Sigmoid colon (tissue), 7 donors: ENCODE results near the gene TEX38. TPM values are rescaled to one million over a fixed set of nuclear protein-coding genes. Genes with fewer than 3 reads are reported as not detected.

Experiments
- DNase-seq: peaks from one replicate; pipeline ENCODE4 v3.0.0-alpha.2; 2019
- H3K27ac ChIP-seq, 4 donors: fragments of 200-600 bp; sonication (generic); one replicate each; pipeline ENCODE4 v1.5.1; 2016 to 2019; ENCODE audit warnings: mild to moderate bottlenecking in 1 of 4
- H3K27me3 ChIP-seq, 3 donors: fragments of 200-600 bp; sonication (generic); one replicate each; pipeline ENCODE4 v1.5.1; 2019; ENCODE audit warnings: mild to moderate bottlenecking in 1 of 3
- H3K36me3 ChIP-seq, 4 donors: fragments of 200-600 bp; sonication (generic); one replicate each; pipeline ENCODE4 v1.5.1; 2016 to 2019
- H3K4me1 ChIP-seq, 4 donors: fragments of 200-600 bp; sonication (generic); one replicate each; pipeline ENCODE4 v1.5.1; 2017 to 2019
- H3K4me3 ChIP-seq, 4 donors: fragments of 200-600 bp; sonication (generic); one replicate each; pipeline ENCODE4 v1.5.1; 2017 to 2019; ENCODE audit warnings: mild to moderate bottlenecking in 2 of 4, moderate library complexity in 1 of 4
- H3K9me3 ChIP-seq, 4 donors: fragments of 200-600 bp in 3 of 4; sonication (generic) in 3 of 4; one replicate each; pipeline versions ENCODE4 v1.5.1 to v1.6.1; 2013 to 2019
- CTCF ChIP-seq, 4 experiments: fragments of 450-650 bp in 3 of 4; fragments of 200-600 bp in 1 of 4; IDR thresholded peaks; one replicate each; pipeline ENCODE4 v1.5.1; 2016 to 2019; ENCODE audit warnings: antibody characterized with exemption in 4 of 4, mild to moderate bottlenecking in 3 of 4, moderate library complexity in 2 of 4
- EP300 ChIP-seq, 4 donors: sonication (generic); formaldehyde crosslinking; IDR thresholded peaks; one replicate each; pipeline ENCODE4 v1.6.1; 2017; ENCODE audit warnings: antibody characterized with exemption in 4 of 4
- POLR2A ChIP-seq, 2 donors: fragments of 450-650 bp; IDR thresholded peaks; one replicate each; pipeline ENCODE4 v1.6.1; 2016; ENCODE audit warnings: antibody characterized with exemption in 2 of 2, mild to moderate bottlenecking in 2 of 2, moderate library complexity in 2 of 2
- POLR2AphosphoS5 ChIP-seq, 4 donors: sonication (generic); formaldehyde crosslinking; IDR thresholded peaks; one replicate each; pipeline ENCODE4 v1.6.1; 2017; ENCODE audit warnings: antibody characterized with exemption in 4 of 4
- WGBS, 2 donors: extraction: QIAGEN DNeasy Blood & Tissue Kit; methylation state at CpG; one replicate each; pipeline ENCODE4 v1.1.7; 2013; 5-methylcytosine and 5-hydroxymethylcytosine counted together
- intact Hi-C: fragments of 100-400 bp; cut with DNase I; formaldehyde crosslinking; loops from one replicate; pipeline ENCODE4 v1.15.1; 2023
- polyA plus RNA-seq, 3 donors: library from polyadenylated mRNA; stranded (reverse); fragments of 200-250 nt; gene quantifications; one replicate each; pipeline ENCODE4 v1.2.3, GENCODE V29; 2013
- total RNA-seq, 4 donors: library from RNA; depleted of rRNA; stranded (reverse); fragments of >200 nt; gene quantifications; one replicate each; pipeline ENCODE4 v1.1.0, GENCODE V29; 2016
- donor health status: healthy with polysubstance abuse.
- donor health status: Bipolar disorder and iron deficiency.
- donor health status: healthy.

Gene TEX38
- total and polyA plus RNA-seq, 7 donors = 0.16 TPM; not detected in 6

- H3K27me3 ChIP-seq = no peaks in the 10 kb centered on the region
- TF ChIP-seq POLR2AphosphoS5 (IDR thresholded peaks at IDR 0.05) (peak in 2 of 4 donors; percentile 54 to 59), CTCF (IDR thresholded peaks at IDR 0.05) (no peak), POLR2A (IDR thresholded peaks at IDR 0.05) (no peak)
- 1% methylated on average over 96 of the region's 96 CpGs for WGBS, 2 donors
- intact Hi-C loops = loop anchor here (2.0 kb wide), 1 partner anchor 19 kb away; no protein-coding TSS in a partner anchor
- peaks cover 0 to 27% (median 22%) of the 10 kb centered on the region in 4 donors for H3K4me1 ChIP-seq
- DNase-seq = peak; percentile 90
- H3K4me3 ChIP-seq = peak within 1 kb of the TSS; percentile 51 to 96 (median 89)
- no peaks in the 10 kb centered on the region for H3K9me3 ChIP-seq
- H3K36me3 ChIP-seq = peaks cover 0 to 20% (median 15%) of the 10 kb centered on the region in 4 donors
- H3K27ac ChIP-seq = peak within 1 kb of the TSS; percentile 81 to 94 (median 87)
These were observed 3.6 kb upstream of the TEX38 start, which contains the start of gene ATPAF1 for GRCh38 chr1:46667782-46668760. ATPAF1 (minus strand) TSS chr1:46668364; CDS start chr1:46668322, 42 bp downstream.

- TF ChIP-seq CTCF (IDR thresholded peaks at IDR 0.05) = no peak
- TF ChIP-seq POLR2A (IDR thresholded peaks at IDR 0.05) = no peak
- no peak for TF ChIP-seq POLR2AphosphoS5 (IDR thresholded peaks at IDR 0.05)
- no peak for TF ChIP-seq EP300 (IDR thresholded peaks at IDR 0.05)
- 95 to 99% methylated on average over 1 of the region's 1 CpG for WGBS, 2 donors
- Histone ChIP-seq H3K9me3 (no peaks in the 10 kb centered on the region), H3K36me3 (peaks cover 0 to 16% (median 8%) of the 10 kb centered on the region in 4 donors), H3K4me1 (peaks cover 0 to 27% (median 22%) of the 10 kb centered on the region in 4 donors), H3K4me3 (no peak overlapping the region), H3K27ac (no peak overlapping the region), H3K27me3 (no peaks in the 10 kb centered on the region)
- intact Hi-C loops = no loop called here
- DNase-seq = no peak
These were observed 1.5 kb upstream of the TEX38 start for GRCh38 chr1:46670134-46670533.

- Histone ChIP-seq H3K9me3 (no peaks in the 10 kb centered on the region), H3K36me3 (peaks cover 0 to 37% (median 17%) of the 10 kb centered on the region in 4 donors), H3K27me3 (no peaks in the 10 kb centered on the region), H3K4me3 (no peak overlapping the region), H3K27ac (no peak overlapping the region), H3K4me1 (peaks cover 0 to 6% (median 0%) of the 10 kb centered on the region in 4 donors)
- WGBS, 2 donors = 80% methylated on average over 8 of the region's 8 CpGs
- intact Hi-C loops = no loop called here
- DNase-seq = no peak
- TF ChIP-seq POLR2AphosphoS5 (IDR thresholded peaks at IDR 0.05) = no peak
- TF ChIP-seq CTCF (IDR thresholded peaks at IDR 0.05) = no peak
- TF ChIP-seq EP300 (IDR thresholded peaks at IDR 0.05) = no peak
- TF ChIP-seq POLR2A (IDR thresholded peaks at IDR 0.05) = no peak
These were observed 1.0 kb downstream of the TEX38 start for GRCh38 chr1:46672696-46673095.

- Histone ChIP-seq H3K27ac (no peak overlapping the region), H3K9me3 (no peaks in the 10 kb centered on the region), H3K27me3 (no peaks in the 10 kb centered on the region), H3K4me1 (peaks cover 0 to 2% (median 0%) of the 10 kb centered on the region in 4 donors), H3K4me3 (no peak overlapping the region), H3K36me3 (peaks cover 0 to 48% (median 20%) of the 10 kb centered on the region in 4 donors)
- WGBS, 2 donors = 63 to 76% methylated on average over 4 of the region's 4 CpGs
- no peak for DNase-seq
- TF ChIP-seq EP300 (IDR thresholded peaks at IDR 0.05) (no peak), POLR2A (IDR thresholded peaks at IDR 0.05) (no peak), CTCF (IDR thresholded peaks at IDR 0.05) (no peak), POLR2AphosphoS5 (IDR thresholded peaks at IDR 0.05) (no peak)
- intact Hi-C loops = no loop called here
These were observed 2.1 kb downstream of the TEX38 start for GRCh38 chr1:46673749-46674182.
